Motor neuron (in vitro differentiated cells): Measurements from ENCODE around the gene CRB2. TPM values are rescaled to one million over a fixed set of nuclear protein-coding genes. Genes with fewer than 3 reads are reported as not detected.

Experiments
- ATAC-seq, 8 experiments: fragments of 200-7000 bp; cut with Tn5 transposase; replicated peaks in 6 of 8; 2 replicates each; pipeline ENCODE4 v1.8.0; 2021; ENCODE audit warnings: mild to moderate bottlenecking in 8 of 8, moderate library complexity in 8 of 8
- H3K27ac ChIP-seq, 2 donors: fragments of 250-450 bp; sonication (Bioruptor Pico); 2 replicates each; pipeline ENCODE4 v1.9.0; 2021; ENCODE audit warnings: antibody characterized with exemption in 2 of 2, mild to moderate bottlenecking in 2 of 2, moderate library complexity in 1 of 2
- H3K4me1 ChIP-seq, 2 donors: fragments of 250-450 bp; sonication (Bioruptor Pico); replicated peaks in 1 of 2; 2 replicates each; pipeline ENCODE4 v1.6.1; 2021; ENCODE audit warnings: antibody characterized with exemption in 2 of 2, mild to moderate bottlenecking in 2 of 2, moderate library complexity in 1 of 2
- H3K4me3 ChIP-seq, 5 donors: fragments of 250-450 bp; sonication (Bioruptor Pico); 2 replicates each; pipeline ENCODE4 v1.9.0; 2021; ENCODE audit warnings: antibody characterized with exemption in 5 of 5, mild to moderate bottlenecking in 5 of 5, moderate library complexity in 4 of 5
- WGBS, 10 experiments: fragments of 450-650 bp; shearing (Covaris generic); methylation state at CpG; one replicate each; pipeline ENCODE4 v1.0.0; 2022; 5-methylcytosine and 5-hydroxymethylcytosine counted together
- in situ Hi-C, 9 experiments: fragments of 400-800 bp; cut with MboI; loops; one replicate each; pipeline ENCODE4 v1.15.0; 2021; ENCODE audit warnings: low sequenced_read_pairs in 9 of 9, low pct_unique_long_range_greater_than_20kb in 2 of 9; ENCODE audit not compliant: unreplicated experiment in 9 of 9
- total RNA-seq, 8 experiments: library from RNA; unstranded; fragments of 300-600 nt; gene quantifications; 2 replicates each; pipeline versions ENCODE4 v1.2.3 to v1.2.4, GENCODE V29; 2022

CRB2 gene
- total RNA-seq, 8 experiments from 2014 or later, result 0.20 to 56.9 (median 11.9) TPM

DNA sequence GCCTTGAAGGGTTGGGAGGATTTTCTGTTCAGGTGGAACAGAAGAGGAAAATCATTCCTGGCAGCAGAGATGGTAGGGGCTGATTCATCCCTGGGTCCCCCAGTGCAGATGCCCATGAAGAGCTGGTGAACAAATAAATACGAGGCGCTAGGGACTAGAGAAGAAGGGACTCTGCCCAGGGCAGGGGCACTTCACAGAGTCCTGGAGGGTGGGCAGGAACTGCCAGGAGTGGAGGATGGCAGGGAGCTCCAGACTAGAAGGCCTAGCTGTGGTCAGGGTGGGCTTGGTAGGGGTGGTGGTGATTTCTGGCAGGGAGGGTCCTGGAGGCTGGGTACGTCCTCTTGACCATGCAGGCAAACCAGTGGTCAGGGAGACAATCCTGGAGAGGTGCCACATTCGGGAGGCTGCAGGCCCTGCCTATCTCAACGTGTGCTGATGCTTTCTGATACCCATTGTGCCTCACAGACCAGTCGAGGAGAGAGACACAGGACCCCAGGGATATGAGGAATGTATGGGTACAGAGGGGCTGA is 69.9 kb downstream of the CRB2 start:
- in situ Hi-C loops, result no loop called here
- Histone ChIP-seq H3K4me1 (peaks cover 30 to 41% of the 10 kb centered on the region in 2 donors), H3K27ac (no peak overlapping the region), H3K4me3 (no peak overlapping the region)
- 19 to 60% (median 58%) methylated on average over 1 to 4 of the region's 6 CpGs; no CpG with 5 or more reads in 5 of the 10 experiments for WGBS, 10 experiments
- ATAC-seq, result no peak

GRCh38 chr9:123426406-123426805 is 70.4 kb downstream of the CRB2 start:
- Histone ChIP-seq H3K4me3 (no peak overlapping the region), H3K27ac (no peak overlapping the region), H3K4me1 (peaks cover 25 to 36% of the 10 kb centered on the region in 2 donors)
- 67 to 100% (median 80%) methylated on average over 1 to 2 of the region's 2 CpGs; no CpG with 5 or more reads in 3 of the 10 experiments for WGBS, 10 experiments
- in situ Hi-C loops, result no loop called here
- ATAC-seq, result no peak

Other genes with a start within 250 kb of the CRB2 start
- 10 to 100 TPM; 17.5 to 60.7 (median 43.7) TPM for gene STRBP, start 87.6 kb upstream of the CRB2 start, total RNA-seq